Prostate gland (tissue), 2 donors: ENCODE measurements around the gene SENP3. TPM values are rescaled to one million over a fixed set of nuclear protein-coding genes. Genes with fewer than 3 reads are reported as not detected.

Experiments
- DNase-seq: peaks from one replicate; pipeline ENCODE4 v3.0.0-alpha.2; 2019; ENCODE audit warnings: low spot score
- H3K27ac ChIP-seq, 2 donors: fragments of 200-600 bp; sonication (generic); 2 replicates each; pipeline ENCODE4 v1.5.1; 2017 to 2019
- H3K27me3 ChIP-seq: fragments of 200-600 bp; sonication (generic); replicated peaks from 2 replicates; pipeline ENCODE4 v1.5.1; 2019; ENCODE audit not compliant: insufficient read depth
- H3K36me3 ChIP-seq, 2 donors: fragments of 200-600 bp; sonication (generic); 1 replicate in 1 of 2; 2 replicates in 1 of 2; pipeline versions ENCODE4 v1.5.1 to v1.8.1; 2017 to 2019
- H3K4me1 ChIP-seq: fragments of 200-600 bp; sonication (generic); replicated peaks from 2 replicates; pipeline ENCODE4 v1.5.1; 2019
- H3K4me3 ChIP-seq, 2 donors: fragments of 200-600 bp; sonication (generic); 2 replicates each; pipeline ENCODE4 v1.5.1; 2017 to 2019
- H3K9me3 ChIP-seq: fragments of 200-600 bp; sonication (generic); 2 replicates; pipeline ENCODE4 v1.5.1; 2017
- CTCF ChIP-seq, 4 experiments: fragments of 200-600 bp in 2 of 4; fragments of 450-650 bp in 2 of 4; sonication (generic) in 2 of 4; IDR thresholded peaks; 1 replicate in 3 of 4; 2 replicates in 1 of 4; pipeline ENCODE4 v1.5.1; 2016 to 2019; ENCODE audit warnings: antibody characterized with exemption in 4 of 4, mild to moderate bottlenecking in 2 of 4, moderate library complexity in 2 of 4
- POLR2A ChIP-seq: fragments of 450-650 bp; IDR thresholded peaks from one replicate; pipeline ENCODE4 v1.6.1; 2016; ENCODE audit warnings: antibody characterized with exemption, mild to moderate bottlenecking
- POLR2AphosphoS5 ChIP-seq: sonication (generic); formaldehyde crosslinking; IDR thresholded peaks from one replicate; pipeline ENCODE4 v1.6.1; 2017; ENCODE audit warnings: antibody characterized with exemption
- WGBS: methylation state at CpG from one replicate; pipeline ENCODE4 v1.1.5; 2018; 5-methylcytosine and 5-hydroxymethylcytosine counted together
- intact Hi-C: fragments of 100-400 bp; cut with DNase I; formaldehyde crosslinking; loops from one replicate; pipeline ENCODE4 v1.14.2; 2022
- total RNA-seq, 2 donors: library from RNA; depleted of rRNA; stranded (reverse); fragments of >200 nt; gene quantifications; one replicate each; pipeline ENCODE4 v1.1.0, GENCODE V29; 2016

The SENP3 gene
- total RNA-seq, 2 donors from 2014 or later: 39.6 to 65.7 TPM

DNA sequence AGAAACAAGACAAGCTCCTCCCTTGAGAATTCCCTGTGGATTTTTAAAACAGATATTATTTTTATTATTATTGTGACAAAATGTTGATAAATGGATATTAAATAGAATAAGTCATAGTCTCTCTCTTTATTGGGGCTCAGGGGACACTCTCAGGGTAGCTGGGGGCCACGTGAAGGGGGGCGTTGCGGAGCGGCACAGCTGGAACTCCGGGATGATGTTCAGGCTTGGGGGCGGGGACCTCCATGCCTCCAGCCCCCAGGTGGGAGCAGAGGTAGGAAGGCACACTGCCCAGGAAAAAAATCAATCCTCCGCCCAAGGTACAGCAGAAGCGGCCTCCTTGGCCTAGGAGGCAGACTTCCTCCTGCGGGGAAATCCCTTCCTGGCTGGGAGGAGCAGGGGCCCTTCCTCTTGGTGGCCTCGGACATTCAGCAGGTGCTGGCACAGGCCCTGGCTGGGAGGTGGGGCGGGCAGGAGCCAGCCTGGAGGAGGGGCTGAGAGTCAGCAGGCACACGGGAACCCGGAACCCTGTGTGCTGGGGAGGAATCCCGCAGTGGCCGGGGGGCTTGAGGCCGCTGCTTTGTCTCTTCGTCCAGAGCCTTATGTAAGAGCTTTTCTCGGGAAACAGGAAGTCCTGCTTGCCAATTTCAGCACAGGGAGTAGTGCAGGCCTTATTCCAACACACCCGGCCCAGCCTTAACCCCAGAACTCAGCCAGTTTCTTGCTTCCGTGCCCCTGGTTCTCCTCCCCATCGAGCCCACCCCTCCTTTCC is 3.8 kb upstream of the SENP3 start:
- peak; percentile 91 for TF ChIP-seq POLR2A
- peak in 2 of 4 experiments; percentile 35 to 43 for TF ChIP-seq CTCF (IDR thresholded peaks at IDR 0.05)
- TF ChIP-seq POLR2AphosphoS5: peak; percentile 96
- intact Hi-C loops: no loop called here
- DNase-seq: peak; percentile 94
- Histone ChIP-seq H3K36me3 (no peaks in the 10 kb centered on the region), H3K27me3 (no peaks in the 10 kb centered on the region), H3K27ac (peak overlapping the region; percentile 92 to 96), H3K4me3 (peak overlapping the region; percentile 22 to 25), H3K9me3 (no peaks in the 10 kb centered on the region), H3K4me1 (peaks cover 47% of the 10 kb centered on the region)
- WGBS: 3% methylated on average over 20 of the region's 21 CpGs

- peak; percentile 42 for DNase-seq
- H3K9me3 ChIP-seq: no peaks in the 10 kb centered on the region
- 18% methylated on average over 16 of the region's 16 CpGs for WGBS
- H3K27ac ChIP-seq: peak within 1 kb of the TSS; percentile 92 to 96
- TF ChIP-seq POLR2AphosphoS5 (no peak), CTCF (IDR thresholded peaks at IDR 0.05) (no peak), POLR2A (no peak)
- peaks cover 52% of the 10 kb centered on the region for H3K4me1 ChIP-seq
- H3K27me3 ChIP-seq: no peaks in the 10 kb centered on the region
- intact Hi-C loops: no loop called here
- no peaks in the 10 kb centered on the region for H3K36me3 ChIP-seq
- peak within 1 kb of the TSS; percentile 22 to 25 for H3K4me3 ChIP-seq
Measured at GRCh38 chr17:7558544-7559319, 3.0 kb upstream of the SENP3 start, which contains the start of gene TNFSF13. Gene TNFSF13, plus strand, starts transcription at chr17:7558750. Its CDS starts 290 bp downstream, at chr17:7559040.

DNA sequence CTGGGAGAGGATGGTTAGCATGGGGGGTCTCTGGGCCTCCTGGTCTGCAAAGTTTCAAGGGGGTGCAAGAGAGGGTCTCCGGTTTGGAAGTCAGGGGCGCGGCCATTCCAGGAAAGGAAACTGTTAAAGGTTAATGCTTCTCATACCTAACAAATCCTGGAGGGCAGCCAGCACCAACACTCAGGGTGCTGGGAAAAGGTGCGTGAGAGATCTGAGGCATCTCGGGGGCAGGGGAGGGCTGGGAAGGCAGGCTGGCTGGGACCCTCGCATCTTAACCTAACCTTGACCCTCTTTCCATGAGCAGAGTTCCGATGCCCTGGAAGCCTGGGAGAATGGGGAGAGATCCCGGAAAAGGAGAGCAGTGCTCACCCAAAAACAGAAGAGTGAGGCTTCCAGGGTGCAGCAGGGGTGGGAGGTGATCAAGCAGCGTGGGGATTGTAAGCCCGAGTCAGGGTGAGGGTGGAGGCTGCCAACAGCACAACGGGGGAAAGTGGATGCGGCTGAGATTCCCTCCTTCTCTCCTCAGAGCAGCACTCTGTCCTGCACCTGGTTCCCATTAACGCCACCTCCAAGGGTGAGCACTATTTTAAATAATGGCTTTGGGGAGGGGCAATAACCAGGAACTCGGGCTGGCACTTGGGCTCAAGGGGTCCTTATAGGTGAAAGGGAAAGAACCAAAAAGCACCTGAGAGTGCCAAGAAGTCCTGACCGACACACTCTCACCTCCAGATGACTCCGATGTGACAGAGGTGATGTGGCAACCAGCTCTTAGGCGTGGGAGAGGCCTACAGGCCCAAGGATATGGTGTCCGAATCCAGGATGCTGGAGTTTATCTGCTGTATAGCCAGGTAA is 2.2 kb upstream of the SENP3 start:
- Histone ChIP-seq H3K4me1 (peaks cover 52% of the 10 kb centered on the region), H3K27ac (peak overlapping the region; percentile 92 to 96), H3K36me3 (peaks cover 0 to 4% of the 10 kb centered on the region in 2 donors), H3K27me3 (no peaks in the 10 kb centered on the region), H3K9me3 (no peaks in the 10 kb centered on the region), H3K4me3 (peak overlapping the region; percentile 22 to 25)
- TF ChIP-seq POLR2A (no peak), POLR2AphosphoS5 (no peak), CTCF (IDR thresholded peaks at IDR 0.05) (no peak)
- peak; percentile 31 for DNase-seq
- intact Hi-C loops: loop anchor here (5.0 kb wide), 2 partner anchors 122 to 207 kb away; partner anchors contain the start of genes FGF11, KCTD11 and TMEM102
- WGBS: 57% methylated on average over 18 of the region's 18 CpGs

- peak; percentile 48 for DNase-seq
- WGBS: 17% methylated on average over 22 of the region's 22 CpGs
- peak overlapping the region; percentile 92 to 96 for H3K27ac ChIP-seq
- peaks cover 52% of the 10 kb centered on the region for H3K4me1 ChIP-seq
- peak overlapping the region; percentile 94 to 99 for H3K4me3 ChIP-seq
- H3K27me3 ChIP-seq: no peaks in the 10 kb centered on the region
- peaks cover 0 to 11% of the 10 kb centered on the region in 2 donors for H3K36me3 ChIP-seq
- intact Hi-C loops: loop anchor here (1.0 to 5.0 kb wide), 3 partner anchors 46 to 208 kb away; partner anchors contain the start of genes FGF11, KCTD11 and TMEM102
- TF ChIP-seq POLR2A (no peak), POLR2AphosphoS5 (no peak), CTCF (IDR thresholded peaks at IDR 0.05) (peak in 3 of 4 experiments; percentile 27 to 72 (median 72))
- no peaks in the 10 kb centered on the region for H3K9me3 ChIP-seq
Measured at GRCh38 chr17:7560172-7561027, 1.3 kb upstream of the SENP3 start.
